Measurements from ENCODE around the gene ITIH3.

The ITIH3 gene

GRCh38 chr3:52830535-52831258 lies 36.1 kb downstream of the ITIH3 start, which contains the start of gene ITIH4:
TSS of gene ITIH4 (minus strand) at chr3:52830672. CDS start at chr3:52830642, 30 bp downstream.
- no peak for TF ChIP-seq CTCF (IDR thresholded peaks at IDR 0.05)
- no peak for TF ChIP-seq ZFX (IDR thresholded peaks at IDR 0.05; ENCODE audit: borderline replicate concordance)
- H3K27ac ChIP-seq: no peak within 1 kb of the TSS

GRCh38 chr3:52831500-52832301 lies 37.1 kb downstream of the ITIH3 start:
- no peak for TF ChIP-seq CTCF (IDR thresholded peaks at IDR 0.05)
- TF ChIP-seq ZFX (IDR thresholded peaks at IDR 0.05; ENCODE audit: borderline replicate concordance): no peak
- no peak overlapping the region for H3K27ac ChIP-seq

- TF ChIP-seq ZFX (IDR thresholded peaks at IDR 0.05; ENCODE audit: borderline replicate concordance): no peak
- TF ChIP-seq CTCF (IDR thresholded peaks at IDR 0.05): no peak
- H3K27ac ChIP-seq: no peak overlapping the region
Measured at GRCh38 chr3:52833202-52833601, 38.6 kb downstream of the ITIH3 start.

GRCh38 chr3:52834871-52835501 lies 40.4 kb downstream of the ITIH3 start, which contains the start of gene MUSTN1:
TSS of gene MUSTN1 (minus strand) at chr3:52835019. CDS start at chr3:52834948, 71 bp downstream.
- no peak within 1 kb of the TSS for H3K27ac ChIP-seq

GRCh38 chr3:52835766-52836470 lies 41.3 kb downstream of the ITIH3 start:
- TF ChIP-seq CTCF (IDR thresholded peaks at IDR 0.05) (no peak), ZFX (IDR thresholded peaks at IDR 0.05; ENCODE audit: borderline replicate concordance) (no peak)
- no peak overlapping the region for H3K27ac ChIP-seq

More at GRCh38 chr3:52834871-52835501, 40.4 kb downstream of the ITIH3 start, which contains the start of gene MUSTN1:
- TF ChIP-seq CTCF (IDR thresholded peaks at IDR 0.05) (no peak), ZFX (IDR thresholded peaks at IDR 0.05; ENCODE audit: borderline replicate concordance) (no peak)

- H3K27ac ChIP-seq: no peak overlapping the region
- no peak for TF ChIP-seq CTCF (IDR thresholded peaks at IDR 0.05)
- TF ChIP-seq ZFX (IDR thresholded peaks at IDR 0.05; ENCODE audit: borderline replicate concordance): no peak
Measured at GRCh38 chr3:52836471-52836845, 41.9 kb downstream of the ITIH3 start.

All from 22Rv1 (cell line).